HG03342 (cell line): ENCODE results near the gene OLFM2.
"Not testable (repeated sequence)": the region's sequence is repeated elsewhere in the genome, so short reads cannot be mapped to it uniquely, and the experiment has no call there.

Experiments used
- ATAC-seq: cut with Tn5 transposase; IDR thresholded peaks from one replicate; pipeline ENCODE4 v1.9.1; 2021; ENCODE audit warnings: mild to moderate bottlenecking, moderate library complexity; ENCODE audit not compliant: unreplicated experiment

Gene OLFM2

DNA sequence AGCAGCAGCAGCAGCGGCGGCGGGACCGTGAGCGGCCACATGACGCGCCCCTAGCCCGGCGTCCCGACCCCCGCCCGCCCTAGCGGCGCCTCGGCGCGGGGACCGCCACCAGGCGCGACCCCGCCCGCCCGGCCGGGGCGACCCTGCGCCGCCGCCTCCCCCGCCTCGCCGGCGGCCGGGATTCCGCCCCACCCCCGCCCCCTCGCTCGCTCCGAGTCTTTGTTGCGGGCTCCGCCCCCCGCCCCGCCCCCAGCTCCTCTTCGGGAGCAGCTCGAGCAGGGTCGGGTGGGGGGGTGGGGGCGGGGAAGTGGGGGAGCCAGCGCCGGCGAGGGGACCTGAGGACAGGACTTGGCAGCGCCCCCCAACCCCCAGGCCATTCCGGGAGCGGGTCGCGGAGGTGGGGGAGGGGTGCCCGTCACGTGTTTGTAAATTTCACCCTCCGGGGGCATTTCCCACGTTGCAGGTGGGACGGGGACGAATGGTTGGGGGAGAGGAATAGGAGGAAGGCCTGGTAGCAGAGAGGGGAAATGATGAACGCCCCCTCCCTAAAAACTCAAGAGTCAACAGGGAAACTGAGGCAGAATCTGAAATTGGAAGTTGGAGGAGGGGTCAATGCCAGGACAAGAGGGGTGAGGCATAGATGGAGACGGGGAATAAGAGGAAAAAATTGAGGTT lies at the start of gene OLFM2:
OLFM2 (minus strand) TSS at position 190 of the 675 bp plus-strand sequence; CDS start at position 41, 149 bp downstream.
- ATAC-seq = no peak

GRCh38 chr19:9981406-9982260 lies 45.3 kb upstream of the OLFM2 start:
- no peak for ATAC-seq

- no peak for ATAC-seq
Observed at GRCh38 chr19:9972103-9972502, 35.8 kb upstream of the OLFM2 start.

- no peak for ATAC-seq
Observed at GRCh38 chr19:9971166-9971897, 35.0 kb upstream of the OLFM2 start.

- ATAC-seq = no peak
Observed at GRCh38 chr19:9970481-9970880, 34.2 kb upstream of the OLFM2 start.

DNA sequence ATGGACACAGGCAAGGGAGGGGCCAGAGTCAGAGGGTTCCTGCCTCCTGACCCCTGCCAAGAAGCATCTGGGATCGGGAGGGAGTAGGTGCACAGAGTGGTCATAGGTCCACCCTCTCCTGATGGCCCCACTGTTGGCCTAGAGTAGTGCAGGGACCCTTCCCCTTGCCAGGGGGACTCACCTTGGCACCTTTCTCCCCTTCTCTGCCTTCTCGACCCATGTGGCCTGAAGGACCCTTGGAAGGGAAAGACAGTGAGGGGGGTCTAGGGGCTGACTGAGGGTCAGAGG lies 33.3 kb upstream of the OLFM2 start:
- no peak for ATAC-seq

- ATAC-seq = no peak
Observed at GRCh38 chr19:9968820-9969687, 32.7 kb upstream of the OLFM2 start.

DNA sequence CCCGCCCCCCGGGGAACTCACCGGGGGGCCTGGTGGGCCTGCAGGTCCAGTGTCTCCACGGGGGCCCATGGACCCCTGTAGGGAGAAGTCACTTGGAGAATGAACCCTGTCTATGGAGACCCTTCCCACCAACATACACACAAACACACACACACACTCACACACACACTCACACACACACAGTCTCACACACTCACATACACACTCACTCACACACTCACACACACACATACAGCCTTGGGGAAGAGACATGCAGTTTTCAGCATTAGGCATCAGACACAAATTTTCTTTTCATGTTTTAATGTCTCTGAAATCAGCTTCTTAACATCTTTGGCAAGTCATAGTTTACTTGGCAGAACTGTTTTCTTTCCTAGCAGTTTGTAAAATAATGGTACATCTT lies 31.0 kb upstream of the OLFM2 start:
- no peak for ATAC-seq

- ATAC-seq = no peak
Observed at GRCh38 chr19:9966448-9966847, 30.1 kb upstream of the OLFM2 start.

GRCh38 chr19:9966024-9966423 lies 29.7 kb upstream of the OLFM2 start:
- no peak for ATAC-seq

DNA sequence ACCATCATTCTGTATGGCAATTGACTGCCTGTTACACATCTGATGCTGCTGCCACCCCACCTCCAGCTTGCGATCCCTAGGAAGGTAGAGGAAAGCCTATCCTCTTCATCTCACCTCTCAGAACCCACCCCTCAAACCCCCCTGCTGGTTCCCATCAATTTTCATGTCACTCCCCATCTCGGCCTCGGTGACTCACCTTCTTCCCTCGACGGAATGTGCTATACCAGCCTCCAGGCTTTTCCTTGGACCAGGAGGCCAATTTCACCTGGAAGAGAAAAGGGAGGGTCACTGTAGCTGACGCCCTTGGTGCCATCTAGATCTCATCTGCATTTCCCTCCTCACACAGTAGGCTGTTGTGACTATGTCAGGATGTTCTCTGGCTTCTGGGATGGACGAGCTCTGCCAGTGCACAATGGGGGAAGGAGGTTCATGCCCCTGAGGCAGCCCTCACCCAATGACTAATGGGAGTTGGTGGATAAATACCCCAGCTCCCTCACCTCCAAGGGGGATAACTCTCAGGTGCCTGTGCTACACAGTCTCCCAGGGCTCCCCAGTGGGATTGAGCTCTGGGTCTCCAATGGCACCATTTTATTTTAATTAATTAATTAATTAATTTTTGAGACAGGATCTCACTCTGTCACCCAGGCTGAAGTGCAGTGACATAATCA lies 26.4 kb upstream of the OLFM2 start:
- ATAC-seq = no peak

DNA sequence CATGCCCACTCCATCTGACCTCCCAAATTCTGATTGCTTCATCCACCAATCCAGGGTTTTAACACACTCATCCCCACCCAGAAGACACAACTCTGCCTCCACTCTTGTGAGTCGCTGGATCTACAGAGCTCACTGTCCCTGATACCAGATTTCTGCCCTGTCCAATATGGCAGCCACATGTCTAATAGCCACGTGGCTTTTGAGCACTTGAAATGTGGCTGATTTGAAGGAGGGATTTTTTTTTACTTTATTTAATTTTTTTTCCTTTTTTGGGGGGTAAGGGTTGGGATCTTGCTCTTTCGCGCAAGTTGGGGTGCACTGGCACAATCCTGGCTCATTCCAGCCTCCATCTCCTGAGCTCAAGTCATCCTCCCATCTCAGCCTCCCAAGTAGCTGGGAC lies 24.8 kb upstream of the OLFM2 start:
- no peak for ATAC-seq

- no peak for ATAC-seq
Observed at GRCh38 chr19:9958379-9958821, 22.1 kb upstream of the OLFM2 start.

DNA sequence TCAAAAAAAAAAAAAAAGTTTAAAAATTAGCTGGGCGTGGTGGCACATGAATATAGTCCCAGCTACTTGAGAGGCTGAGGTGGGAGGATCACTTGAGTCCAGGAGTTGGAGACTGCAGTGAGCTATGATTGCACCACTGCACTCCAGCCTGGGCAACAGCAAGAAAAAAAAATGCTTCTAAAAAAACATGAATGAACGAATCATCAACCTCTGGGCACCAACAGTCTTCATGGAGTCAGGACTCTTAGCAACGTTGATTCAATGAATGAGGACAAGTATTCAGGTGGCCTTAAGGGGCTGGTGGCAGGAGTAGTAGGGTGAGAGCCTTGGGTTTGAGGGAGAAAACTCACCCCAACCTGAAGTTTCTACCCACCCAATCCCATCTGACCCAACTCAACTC lies 20.6 kb upstream of the OLFM2 start:
- ATAC-seq = no peak

DNA sequence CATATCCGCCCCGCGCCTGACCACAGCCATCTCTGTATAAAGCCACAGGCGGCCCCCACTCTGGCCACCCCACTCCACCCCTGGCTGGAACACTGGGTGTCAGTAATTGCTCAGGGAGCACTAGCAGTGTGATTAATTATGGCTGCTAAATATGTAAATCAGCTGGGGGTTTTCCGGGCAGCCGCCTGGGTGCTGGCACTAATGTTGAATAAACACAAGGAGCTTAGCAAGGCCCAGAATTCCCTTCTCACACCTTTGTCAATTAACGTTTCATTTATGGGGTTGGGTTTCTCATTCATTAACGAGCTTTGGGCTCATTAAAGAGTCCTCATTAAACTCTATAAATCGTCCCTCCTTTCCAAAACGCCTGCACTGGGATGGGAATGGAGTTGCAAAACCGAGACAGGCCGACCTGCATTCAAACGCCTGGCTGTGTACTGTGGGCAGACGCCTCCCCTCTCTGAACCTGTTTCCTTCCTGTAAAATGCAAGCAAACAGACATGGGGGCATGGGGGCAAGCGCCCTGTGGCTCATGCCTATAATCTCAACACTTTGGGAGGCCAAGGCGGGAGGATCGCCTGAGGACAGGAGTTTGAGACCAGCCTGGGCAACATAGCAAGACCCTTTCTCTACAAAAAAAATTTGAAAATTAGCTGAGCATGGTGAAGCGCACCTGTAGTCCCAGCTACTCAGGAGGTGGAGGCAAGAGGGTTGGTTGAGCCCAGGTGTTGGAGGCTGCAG lies 17.7 kb upstream of the OLFM2 start:
- ATAC-seq = no peak

- no peak for ATAC-seq
Observed at GRCh38 chr19:9952276-9952675, 16.0 kb upstream of the OLFM2 start.

DNA sequence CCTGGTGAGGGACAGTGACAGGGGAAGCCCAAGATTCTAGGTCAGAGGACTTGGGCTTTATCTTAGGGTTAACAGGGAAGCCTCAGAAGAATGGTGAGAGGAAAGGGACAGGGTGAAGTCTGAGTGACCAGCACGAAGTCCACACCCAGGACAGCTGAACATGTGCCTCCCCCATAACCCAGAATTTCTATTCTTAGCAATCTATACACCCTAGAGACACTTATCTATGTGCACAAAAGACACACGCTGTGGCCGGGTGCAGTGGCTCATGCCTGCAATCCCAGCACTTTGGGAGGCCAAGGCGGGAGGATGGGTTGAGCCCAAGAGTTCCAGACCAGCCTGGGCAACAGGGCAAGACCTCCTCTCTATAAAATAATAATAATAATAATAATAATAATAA lies 11.1 kb upstream of the OLFM2 start:
- no peak for ATAC-seq

- ATAC-seq = not testable (repeated sequence)
Observed at GRCh38 chr19:9946528-9947125, 10.3 kb upstream of the OLFM2 start.

GRCh38 chr19:9945319-9945966 lies 9.1 kb upstream of the OLFM2 start:
- no peak for ATAC-seq
